Activated effector memory CD4-positive, alpha-beta T cell treated with anti-CD3 and anti-CD28 coated beads, Interleukin-2, amount 50 U/mL, for 16 hours (primary cell): ENCODE data around the gene RRAD.
"Not testable (repeated sequence)": the region's sequence is repeated elsewhere in the genome, so short reads cannot be mapped to it uniquely, and the experiment has no call there.

Source experiments
- DNase-seq: peaks from one replicate; pipeline ENCODE4 v3.0.0-alpha.2; 2020

RRAD gene

DNA sequence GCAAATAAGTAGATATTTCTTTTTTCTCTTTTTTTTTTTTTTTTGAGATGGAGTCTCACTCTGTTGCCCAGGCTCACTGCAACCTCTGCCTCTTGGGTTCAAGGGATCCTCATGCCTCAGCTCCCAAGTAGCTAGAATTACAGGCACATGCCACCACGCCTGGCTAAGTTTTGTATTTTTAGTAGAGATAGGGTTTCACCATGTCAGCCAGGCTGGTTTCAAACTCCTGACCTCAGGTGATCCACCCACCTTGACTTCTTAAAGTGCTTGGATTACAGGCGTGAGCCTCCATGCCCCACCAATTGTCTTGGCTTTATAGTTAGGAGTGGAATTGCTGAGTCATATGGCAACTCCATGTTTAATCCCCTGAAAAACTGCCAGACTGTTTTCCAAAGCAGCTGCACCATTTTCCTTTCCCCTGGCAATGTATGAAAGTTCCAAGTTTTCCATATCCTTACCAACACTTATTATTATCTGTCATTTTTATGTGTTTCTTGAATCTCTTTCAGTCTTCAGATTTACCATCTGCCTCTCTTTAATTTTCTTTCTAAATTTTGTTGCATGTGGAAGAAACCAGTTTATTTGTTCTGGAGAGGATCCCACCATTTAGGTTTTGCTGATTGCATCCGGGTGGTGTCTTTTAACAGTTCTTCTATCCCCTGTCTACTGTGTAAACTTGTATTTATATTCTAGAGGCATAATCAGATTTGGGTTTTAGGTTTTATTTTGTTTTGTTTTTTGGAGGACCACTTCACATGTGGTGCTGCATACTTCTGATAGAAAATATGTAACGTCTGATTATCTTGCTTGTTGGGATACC lies 25.8 kb upstream of the RRAD start:
- no peak for DNase-seq

GRCh38 chr16:66950437-66950836 lies 25.1 kb upstream of the RRAD start:
- DNase-seq, result no peak

GRCh38 chr16:66949472-66949871 lies 24.1 kb upstream of the RRAD start:
- no peak for DNase-seq

- DNase-seq, result no peak
These were observed 23.5 kb upstream of the RRAD start for GRCh38 chr16:66948837-66949225.

GRCh38 chr16:66948134-66948836 lies 22.9 kb upstream of the RRAD start:
- DNase-seq, result no peak

- DNase-seq, result peak; percentile 93
These were observed 22.1 kb upstream of the RRAD start for GRCh38 chr16:66947302-66948065.

GRCh38 chr16:66946974-66947301 lies 21.6 kb upstream of the RRAD start:
- no peak for DNase-seq

- DNase-seq, result no peak
These were observed 21.2 kb upstream of the RRAD start for GRCh38 chr16:66946541-66946940.

DNA sequence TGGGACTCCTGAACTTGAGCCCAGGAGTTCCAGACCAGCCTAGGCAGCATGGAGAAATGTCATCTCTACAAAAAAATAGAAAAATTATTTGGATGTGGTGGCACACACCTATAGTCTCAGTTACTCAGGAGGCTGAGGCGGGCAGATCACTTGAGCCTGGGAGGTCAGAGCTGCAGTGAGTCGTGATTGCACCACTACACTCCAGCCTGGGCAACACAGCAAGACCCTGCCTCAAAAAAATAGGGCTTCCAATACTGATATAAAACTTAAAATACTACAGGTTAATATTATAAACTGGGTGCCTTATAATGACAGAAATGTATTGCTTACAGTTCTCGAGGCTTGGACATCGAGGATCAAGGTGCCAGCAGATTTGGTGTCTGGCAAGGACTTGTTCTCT lies 20.6 kb upstream of the RRAD start:
- DNase-seq, result no peak

DNA sequence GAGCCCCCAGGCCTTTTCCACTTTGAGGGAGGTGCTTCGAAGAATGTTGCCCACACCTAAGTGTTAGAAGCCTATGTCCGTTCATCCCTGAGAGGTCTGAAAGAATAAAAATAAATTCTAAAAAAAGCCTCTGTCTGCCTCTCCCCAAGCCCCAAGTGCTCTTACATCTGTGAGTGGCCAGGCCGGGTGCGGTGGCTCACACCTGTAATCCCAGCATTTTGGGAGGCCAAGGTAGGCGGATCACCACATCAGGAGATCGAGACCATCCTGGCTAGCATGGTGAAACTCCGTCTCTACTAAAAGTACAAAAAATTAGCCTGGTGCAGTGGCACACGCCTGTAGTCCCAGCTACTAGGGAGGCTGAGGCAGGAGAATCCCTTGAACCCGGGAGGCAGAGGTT lies 19.6 kb upstream of the RRAD start:
- DNase-seq, result not testable (repeated sequence)

DNA sequence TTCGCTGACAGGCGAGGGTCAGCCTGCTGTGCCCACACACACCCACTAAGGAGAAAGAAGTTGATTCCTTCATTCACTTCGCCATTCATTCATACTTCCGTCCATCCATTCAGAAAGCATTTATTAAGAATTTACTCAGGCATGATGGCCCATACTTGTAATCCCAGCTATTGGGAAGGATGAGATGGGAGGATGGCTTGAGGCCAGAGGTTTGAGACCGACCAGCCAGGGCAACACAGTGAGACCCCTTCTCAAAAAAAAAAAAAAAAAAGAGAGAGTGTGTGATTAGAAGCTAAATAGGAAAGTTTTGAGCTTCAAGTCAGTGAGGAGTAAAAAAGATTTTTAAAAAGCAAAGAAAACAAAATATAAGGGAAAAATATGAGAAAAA lies 18.7 kb upstream of the RRAD start:
- DNase-seq, result no peak

GRCh38 chr16:66943426-66944053 lies 18.2 kb upstream of the RRAD start:
- DNase-seq, result no peak

DNA sequence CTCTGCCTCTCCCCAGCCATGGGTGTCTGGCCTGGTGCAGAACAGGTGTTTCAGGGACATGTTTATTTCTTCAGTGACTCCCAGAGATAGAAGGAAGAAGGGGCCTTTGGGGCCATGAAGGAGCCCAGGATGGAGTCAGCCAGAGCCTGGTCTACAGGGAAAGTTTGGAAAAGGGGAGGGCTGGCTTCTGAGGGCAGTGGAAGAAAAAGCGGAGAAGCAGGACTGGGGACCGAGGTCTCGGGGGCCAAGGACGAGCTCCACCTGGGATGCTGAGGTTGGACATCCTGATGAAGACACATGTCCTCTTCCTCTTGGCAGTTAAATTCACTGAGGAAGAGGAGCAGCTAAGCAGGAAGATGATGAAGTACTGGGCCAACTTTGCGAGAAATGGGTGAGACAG lies 17.6 kb upstream of the RRAD start:
- DNase-seq, result no peak

GRCh38 chr16:66940236-66940635 lies 14.9 kb upstream of the RRAD start:
- DNase-seq, result no peak

GRCh38 chr16:66939366-66939765 lies 14.0 kb upstream of the RRAD start:
- DNase-seq, result no peak

DNA sequence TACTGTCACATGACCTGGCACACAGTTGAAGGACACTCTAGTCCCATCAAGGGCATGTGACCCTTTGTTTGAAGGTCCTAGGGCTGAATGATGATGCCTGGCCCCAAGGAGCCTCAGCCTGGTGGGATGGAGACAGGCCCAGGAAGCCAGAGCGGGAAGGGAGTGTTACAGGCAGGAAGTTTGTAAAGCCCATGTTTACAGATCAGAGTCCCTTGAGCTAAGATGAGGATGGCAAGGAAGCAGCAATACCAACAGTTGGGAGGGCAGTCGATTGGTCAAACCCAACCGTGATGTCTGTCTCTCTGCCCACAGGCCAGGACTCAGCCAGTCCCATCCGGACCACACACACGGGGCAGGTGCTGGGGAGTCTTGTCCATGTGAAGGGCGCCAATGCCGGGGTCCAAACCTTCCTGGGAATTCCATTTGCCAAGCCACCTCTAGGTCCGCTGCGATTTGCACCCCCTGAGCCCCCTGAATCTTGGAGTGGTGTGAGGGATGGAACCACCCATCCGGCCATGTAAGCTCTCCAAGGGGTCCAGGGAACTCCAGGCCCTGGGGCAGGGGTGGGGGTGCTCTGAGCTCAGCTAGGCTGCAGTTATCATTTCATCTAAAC lies 12.5 kb upstream of the RRAD start:
- no peak for DNase-seq

DNA sequence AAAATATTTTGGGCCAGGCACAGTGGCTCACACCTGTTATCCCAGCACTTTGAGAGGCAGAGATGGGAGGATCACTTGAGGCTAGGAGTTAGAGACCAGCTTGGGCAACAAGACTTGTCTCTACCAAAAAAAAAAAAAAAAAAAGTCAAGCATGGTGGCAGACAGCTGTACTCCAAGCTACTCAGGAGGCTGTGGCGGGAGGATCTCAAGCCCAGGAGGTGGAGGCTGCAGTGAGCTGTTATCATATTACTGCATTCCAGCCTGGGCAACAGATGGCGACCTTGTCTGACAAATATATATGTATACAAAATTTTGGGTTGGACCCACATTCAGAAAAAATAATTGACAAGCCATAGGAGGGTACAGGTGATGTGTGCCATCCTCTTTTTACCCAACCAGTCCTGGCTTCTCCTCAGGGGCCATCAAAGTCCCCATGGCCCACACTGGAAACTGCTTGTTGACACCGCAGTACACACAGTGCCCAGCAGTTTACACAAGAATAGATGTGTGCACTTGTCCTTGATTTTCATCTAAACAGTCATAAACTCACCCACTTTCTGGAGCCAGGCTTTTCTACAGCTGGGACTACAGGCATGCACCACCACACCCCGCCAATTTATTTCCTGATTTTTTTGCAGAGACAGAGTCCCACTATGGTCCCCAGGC lies 11.7 kb upstream of the RRAD start:
- no peak for DNase-seq

DNA sequence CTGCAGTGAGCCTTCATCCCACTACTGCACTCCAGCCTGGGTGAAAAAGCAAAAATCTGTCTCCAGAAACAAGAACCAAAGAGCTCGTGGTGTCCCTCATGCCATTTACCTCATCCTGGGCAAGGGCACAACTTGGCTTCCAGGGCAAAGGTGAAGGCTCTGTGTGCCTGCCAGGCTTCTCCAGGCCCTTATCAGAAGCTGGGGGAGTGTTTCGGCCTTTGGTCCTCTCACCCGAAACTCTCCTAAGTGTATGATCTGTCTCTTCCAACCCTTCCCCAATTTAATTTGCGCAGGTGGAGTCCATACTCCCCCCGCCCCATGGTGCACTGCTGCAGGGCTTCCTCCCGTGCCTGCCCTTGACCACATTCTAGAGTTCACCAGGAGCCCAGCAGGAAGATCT lies 11.1 kb upstream of the RRAD start:
- DNase-seq, result no peak

- DNase-seq, result no peak
These were observed 10.1 kb upstream of the RRAD start, which contains the start of gene CES2 for GRCh38 chr16:66935314-66936011. TSS of gene CES2 (plus strand) at chr16:66935516. CDS start at chr16:66935636, 120 bp downstream.

GRCh38 chr16:66934839-66935313 lies 9.5 kb upstream of the RRAD start:
- not testable (repeated sequence) for DNase-seq

DNA sequence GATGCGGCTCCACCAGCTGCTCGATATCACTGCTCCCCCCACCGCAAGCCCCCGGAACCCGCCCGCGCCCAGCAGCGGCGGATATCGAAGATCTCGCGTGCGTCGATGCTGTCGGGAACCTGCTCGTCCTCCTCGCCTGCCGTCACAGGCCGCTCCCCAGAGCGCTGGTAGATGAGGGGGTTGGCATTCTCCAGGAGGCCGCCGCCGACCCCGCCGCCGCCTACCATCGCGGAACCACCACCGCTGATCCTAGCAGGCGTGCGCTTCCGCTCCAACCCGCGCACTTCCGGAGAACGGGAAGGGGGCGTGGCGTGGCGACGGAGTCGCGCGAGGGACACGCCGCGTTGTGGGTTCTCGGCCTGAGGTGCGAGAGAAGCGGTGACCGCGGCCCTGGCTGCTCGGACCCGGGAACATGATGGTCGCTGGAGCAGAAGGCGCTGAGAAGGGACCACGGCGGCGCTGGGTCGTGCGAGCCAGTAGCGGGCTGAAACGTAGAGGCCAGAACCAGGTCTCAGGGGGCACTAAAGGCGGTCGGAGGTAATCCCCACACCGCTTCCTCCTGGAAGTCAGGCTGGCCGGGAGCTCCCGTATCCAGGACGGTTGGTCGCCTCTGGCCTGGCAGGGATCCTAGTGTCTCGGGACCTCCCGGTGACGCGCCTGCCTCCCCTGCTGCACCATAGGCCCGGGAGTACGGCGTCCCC lies 9.0 kb upstream of the RRAD start, which contains the start of gene CIAO2B:
TSS of gene CIAO2B (minus strand) at position 265 of the 701 bp plus-strand sequence. CDS start at position 227, 38 bp downstream.
- DNase-seq, result peak; percentile 96
